Tibial nerve (tissue), 4 donors: ENCODE data around the gene SUSD3. TPM values are rescaled to one million over a fixed set of nuclear protein-coding genes. Genes with fewer than 3 reads are reported as not detected.

Source experiments
- DNase-seq, 2 donors: peaks; one replicate each; pipeline ENCODE4 v3.0.0-alpha.2; 2019; ENCODE audit warnings: low spot score in 2 of 2
- H3K27ac ChIP-seq, 4 donors: fragments of 200-600 bp; sonication (generic) in 3 of 4; one replicate each; pipeline ENCODE4 v1.5.1; 2017 to 2019; ENCODE audit warnings: mild to moderate bottlenecking in 1 of 4
- H3K27me3 ChIP-seq, 2 donors: fragments of 200-600 bp; sonication (generic) in 1 of 2; one replicate each; pipeline versions ENCODE4 v1.5.1 to v1.6.0; 2017 to 2019
- H3K36me3 ChIP-seq, 3 donors: fragments of 200-600 bp; sonication (generic); one replicate each; pipeline ENCODE4 v1.5.1; 2018 to 2019
- H3K4me1 ChIP-seq, 4 donors: fragments of 200-600 bp; sonication (generic) in 3 of 4; one replicate each; pipeline ENCODE4 v1.5.1; 2017 to 2019
- H3K4me3 ChIP-seq, 4 donors: fragments of 200-600 bp; sonication (generic) in 3 of 4; one replicate each; pipeline ENCODE4 v1.5.1; 2017 to 2019; ENCODE audit warnings: mild to moderate bottlenecking in 1 of 4, moderate library complexity in 1 of 4
- H3K9me3 ChIP-seq, 4 donors: fragments of 200-600 bp; sonication (generic) in 3 of 4; one replicate each; pipeline ENCODE4 v1.5.1; 2017 to 2019
- EP300 ChIP-seq, 2 donors: sonication (generic); formaldehyde crosslinking; IDR thresholded peaks; one replicate each; pipeline ENCODE4 v1.6.1; 2017; ENCODE audit warnings: antibody characterized with exemption in 2 of 2, mild to moderate bottlenecking in 1 of 2
- POLR2A ChIP-seq, 2 donors: fragments of 450-650 bp; IDR thresholded peaks; one replicate each; pipeline ENCODE4 v1.6.1; 2017; ENCODE audit warnings: antibody characterized with exemption in 2 of 2, mild to moderate bottlenecking in 2 of 2, moderate library complexity in 2 of 2
- WGBS, 2 donors: methylation state at CpG; one replicate each; pipeline ENCODE4 v1.1.5; 2018; 5-methylcytosine and 5-hydroxymethylcytosine counted together
- total RNA-seq, 4 donors: library from RNA; depleted of rRNA; stranded (reverse); fragments of >200 nt; gene quantifications; one replicate each; pipeline ENCODE4 v1.1.0, GENCODE V29; 2016
- TF ChIP-seq, protein P1 (sequence below), 5 experiments: fragments of 200-600 bp in 3 of 5; fragments of 450-650 bp in 2 of 5; sonication (generic) in 3 of 5; IDR thresholded peaks; one replicate each; pipeline ENCODE4 v1.5.1; 2016 to 2019; ENCODE audit warnings: antibody characterized with exemption in 5 of 5, mild to moderate bottlenecking in 3 of 5, moderate library complexity in 2 of 5

Gene SUSD3
- total RNA-seq, 4 donors from 2014 or later: 3.0 to 4.2 (median 3.7) TPM; not detected in 1

GRCh38 chr9:93089481-93089991 lies 31.0 kb downstream of the SUSD3 start:
- peaks cover 0 to 8% (median 0%) of the 10 kb centered on the region in 3 donors for H3K36me3 ChIP-seq
- peaks cover 0 to 32% (median 18%) of the 10 kb centered on the region in 4 donors for H3K4me1 ChIP-seq
- DNase-seq: no peak
- 83 to 86% methylated on average over 12 of the region's 12 CpGs for WGBS, 2 donors
- H3K9me3 ChIP-seq: peaks cover 0 to 13% (median 0%) of the 10 kb centered on the region in 4 donors
- TF ChIP-seq, protein P1, sequence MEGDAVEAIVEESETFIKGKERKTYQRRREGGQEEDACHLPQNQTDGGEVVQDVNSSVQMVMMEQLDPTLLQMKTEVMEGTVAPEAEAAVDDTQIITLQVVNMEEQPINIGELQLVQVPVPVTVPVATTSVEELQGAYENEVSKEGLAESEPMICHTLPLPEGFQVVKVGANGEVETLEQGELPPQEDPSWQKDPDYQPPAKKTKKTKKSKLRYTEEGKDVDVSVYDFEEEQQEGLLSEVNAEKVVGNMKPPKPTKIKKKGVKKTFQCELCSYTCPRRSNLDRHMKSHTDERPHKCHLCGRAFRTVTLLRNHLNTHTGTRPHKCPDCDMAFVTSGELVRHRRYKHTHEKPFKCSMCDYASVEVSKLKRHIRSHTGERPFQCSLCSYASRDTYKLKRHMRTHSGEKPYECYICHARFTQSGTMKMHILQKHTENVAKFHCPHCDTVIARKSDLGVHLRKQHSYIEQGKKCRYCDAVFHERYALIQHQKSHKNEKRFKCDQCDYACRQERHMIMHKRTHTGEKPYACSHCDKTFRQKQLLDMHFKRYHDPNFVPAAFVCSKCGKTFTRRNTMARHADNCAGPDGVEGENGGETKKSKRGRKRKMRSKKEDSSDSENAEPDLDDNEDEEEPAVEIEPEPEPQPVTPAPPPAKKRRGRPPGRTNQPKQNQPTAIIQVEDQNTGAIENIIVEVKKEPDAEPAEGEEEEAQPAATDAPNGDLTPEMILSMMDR (IDR thresholded peaks at IDR 0.05): no peak
- no peak for TF ChIP-seq EP300 (IDR thresholded peaks at IDR 0.05)
- no peak for TF ChIP-seq POLR2A (IDR thresholded peaks at IDR 0.05)
- H3K4me3 ChIP-seq: no peak overlapping the region
- no peaks in the 10 kb centered on the region for H3K27me3 ChIP-seq
- H3K27ac ChIP-seq: no peak overlapping the region

DNA sequence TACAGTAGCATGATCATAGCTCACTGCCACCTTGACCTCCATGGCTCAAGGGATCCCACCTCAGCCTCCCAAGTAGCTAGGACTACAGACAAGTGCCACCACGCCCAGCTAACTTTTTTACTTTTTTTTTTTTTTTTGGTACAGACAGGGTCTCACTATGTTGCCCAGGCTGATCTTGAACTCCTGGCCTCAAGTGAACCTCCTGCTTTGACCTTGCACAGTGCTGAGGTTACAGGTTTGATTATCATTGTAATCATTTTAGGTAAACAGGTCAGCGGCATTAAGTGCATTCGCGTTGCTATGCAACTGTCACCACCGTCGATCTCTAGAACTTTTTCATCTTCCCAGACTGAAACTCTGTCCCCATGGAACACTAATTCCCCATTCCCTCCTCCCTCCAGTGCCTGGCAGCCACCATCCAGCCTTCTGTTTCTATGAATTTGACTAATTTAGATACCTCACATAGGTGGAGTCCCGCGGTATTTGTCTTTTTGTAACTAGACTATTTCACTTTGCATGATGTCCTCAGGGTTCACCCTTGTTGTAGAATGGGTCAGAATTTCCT lies 31.7 kb downstream of the SUSD3 start:
- no peak for DNase-seq
- TF ChIP-seq POLR2A (IDR thresholded peaks at IDR 0.05): no peak
- TF ChIP-seq, protein P1 (IDR thresholded peaks at IDR 0.05): no peak
- TF ChIP-seq EP300 (IDR thresholded peaks at IDR 0.05): no peak
- H3K27me3 ChIP-seq: no peaks in the 10 kb centered on the region
- H3K9me3 ChIP-seq: peaks cover 0 to 13% (median 0%) of the 10 kb centered on the region in 4 donors
- no peak overlapping the region for H3K27ac ChIP-seq
- peaks cover 0 to 38% (median 23%) of the 10 kb centered on the region in 4 donors for H3K4me1 ChIP-seq
- H3K4me3 ChIP-seq: no peak overlapping the region
- peaks cover 0 to 8% (median 0%) of the 10 kb centered on the region in 3 donors for H3K36me3 ChIP-seq
- WGBS, 2 donors: 86 to 89% methylated on average over 8 of the region's 8 CpGs

DNA sequence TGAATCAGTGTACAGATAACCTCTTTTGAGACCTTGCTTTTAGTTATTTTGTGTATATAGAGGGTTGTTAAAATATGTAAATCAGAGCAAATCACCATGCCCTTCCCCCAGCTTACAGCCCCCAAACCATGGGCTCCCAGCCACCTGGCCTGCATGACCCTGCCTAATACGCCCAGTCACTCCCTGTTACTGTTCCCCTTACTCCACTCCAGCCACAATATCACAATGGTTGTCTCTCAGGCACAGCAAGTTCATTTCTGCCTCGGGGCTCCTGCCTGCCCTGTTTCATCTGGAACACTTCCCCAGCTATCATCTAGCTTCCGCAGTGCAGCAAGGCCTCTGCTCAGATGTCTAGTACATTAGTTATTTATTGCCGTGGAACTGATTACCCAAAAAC lies 32.6 kb downstream of the SUSD3 start:
- DNase-seq: no peak
- Histone ChIP-seq H3K27me3 (no peaks in the 10 kb centered on the region), H3K4me3 (no peak overlapping the region), H3K36me3 (peaks cover 0 to under 1% (median 0%) of the 10 kb centered on the region in 3 donors), H3K27ac (no peak overlapping the region), H3K9me3 (peaks cover 0 to 11% (median 0%) of the 10 kb centered on the region in 4 donors), H3K4me1 (peaks cover 0 to 39% (median 24%) of the 10 kb centered on the region in 4 donors)
- no peak for TF ChIP-seq POLR2A (IDR thresholded peaks at IDR 0.05)
- WGBS, 2 donors: 58 to 68% methylated on average over 4 of the region's 4 CpGs

- DNase-seq: no peak
- TF ChIP-seq POLR2A (IDR thresholded peaks at IDR 0.05) (no peak), EP300 (IDR thresholded peaks at IDR 0.05) (no peak)
- TF ChIP-seq, protein P1 (IDR thresholded peaks at IDR 0.05): no peak
- Histone ChIP-seq H3K27me3 (no peaks in the 10 kb centered on the region), H3K4me3 (no peak overlapping the region), H3K4me1 (peaks cover 0 to 40% (median 24%) of the 10 kb centered on the region in 4 donors), H3K36me3 (no peaks in the 10 kb centered on the region), H3K27ac (no peak overlapping the region), H3K9me3 (peaks cover 0 to 11% (median 0%) of the 10 kb centered on the region in 4 donors)
- 63 to 67% methylated on average over 3 of the region's 3 CpGs for WGBS, 2 donors
These were observed 33.1 kb downstream of the SUSD3 start for GRCh38 chr9:93091453-93092081.

GRCh38 chr9:93092251-93092991 lies 33.9 kb downstream of the SUSD3 start:
- H3K36me3 ChIP-seq: no peaks in the 10 kb centered on the region
- no peak for DNase-seq
- no peak overlapping the region for H3K4me3 ChIP-seq
- 74 to 82% methylated on average over 7 of the region's 7 CpGs for WGBS, 2 donors
- TF ChIP-seq POLR2A (IDR thresholded peaks at IDR 0.05) (no peak), EP300 (IDR thresholded peaks at IDR 0.05) (no peak)
- TF ChIP-seq, protein P1 (IDR thresholded peaks at IDR 0.05): no peak
- no peaks in the 10 kb centered on the region for H3K27me3 ChIP-seq
- peaks cover 0 to 48% (median 32%) of the 10 kb centered on the region in 4 donors for H3K4me1 ChIP-seq
- peak overlapping the region in 2 of 4 donors; percentile 97 to 98 for H3K27ac ChIP-seq
- H3K9me3 ChIP-seq: peaks cover 0 to 11% (median 0%) of the 10 kb centered on the region in 4 donors
